NCI-H2107 treated with DMSO at 0.1 percent for 48 hours (cell line): ENCODE data around the gene OR6Y1.

ENCODE experiments used
- DNase-seq: peaks from one replicate; lab custom pipeline; 2025; ENCODE audit not compliant: unreplicated experiment; lab: John Stamatoyannopoulos, UW

Gene OR6Y1

GRCh38 chr1:158506369-158506987 is 47.7 kb downstream of the OR6Y1 start:
- no peak for DNase-seq

GRCh38 chr1:158496374-158496773 is 57.8 kb downstream of the OR6Y1 start:
- DNase-seq: no peak

- DNase-seq: no peak
Measured at GRCh38 chr1:158494796-158495195, 59.4 kb downstream of the OR6Y1 start.
